Bronchial epithelial cell (primary cell): Measurements from ENCODE around the gene GMPR. TPM values are rescaled to one million over a fixed set of nuclear protein-coding genes. Genes with fewer than 3 reads are reported as not detected.

Experiments used
- DNase-seq: peaks from one replicate; pipeline ENCODE4 v3.0.0-alpha.2; 2010; ENCODE audit warnings: low read depth
- FAIRE-seq: peaks from 2 replicates; lab custom pipeline; 2011; peaks lifted over from hg19 to GRCh38; lab: Jason Lieb, UNC
- H3K27me3 ChIP-seq: 2 replicates; pipeline ENCODE4 v1.5.1; 2011; ENCODE audit warnings: low read length; ENCODE audit not compliant: control insufficient read depth, insufficient read depth
- H3K36me3 ChIP-seq: 2 replicates; pipeline ENCODE4 v1.5.1; 2011; ENCODE audit warnings: low read length; ENCODE audit not compliant: control insufficient read depth, insufficient read depth
- H3K4me3 ChIP-seq: 2 replicates; pipeline ENCODE4 v1.5.1; 2011; ENCODE audit warnings: mild to moderate bottlenecking, low read depth, low read length, control low read depth
- CTCF ChIP-seq: IDR thresholded peaks from 2 replicates; pipeline ENCODE4 v1.5.1; 2011; ENCODE audit warnings: mild to moderate bottlenecking, moderate library complexity, low read length, control low read depth, inconsistent platforms; ENCODE audit not compliant: insufficient read depth, severe bottlenecking
- total RNA-seq: library from RNA; depleted of rRNA; stranded (reverse); fragments of >200 nt; gene quantifications from 2 replicates; pipeline ENCODE4 v1.2.1, GENCODE V29; 2014

Gene GMPR
- total RNA-seq, 1 donor from 2014 or later: 0.53 TPM

- Histone ChIP-seq H3K27me3 (no peaks in the 10 kb centered on the region), H3K4me3 (peak overlapping the region; percentile 40), H3K36me3 (no peaks in the 10 kb centered on the region)
- peak; percentile 26 for TF ChIP-seq CTCF
- no peak for FAIRE-seq
- DNase-seq: no peak
These were observed 793 bp downstream of the GMPR start for GRCh38 chr6:16238963-16239797.

GRCh38 chr6:16239798-16240123 is 1.4 kb downstream of the GMPR start:
- Histone ChIP-seq H3K4me3 (no peak overlapping the region), H3K36me3 (no peaks in the 10 kb centered on the region), H3K27me3 (no peaks in the 10 kb centered on the region)
- DNase-seq (no peak), FAIRE-seq (no peak)
- no peak for TF ChIP-seq CTCF

- no peak for TF ChIP-seq CTCF
- H3K27me3 ChIP-seq: no peaks in the 10 kb centered on the region
- H3K4me3 ChIP-seq: no peak overlapping the region
- FAIRE-seq (no peak), DNase-seq (no peak)
- no peaks in the 10 kb centered on the region for H3K36me3 ChIP-seq
These were observed 2.4 kb downstream of the GMPR start for GRCh38 chr6:16240589-16241320.

GRCh38 chr6:16241321-16241689 is 2.9 kb downstream of the GMPR start:
- FAIRE-seq (no peak), DNase-seq (no peak)
- no peak for TF ChIP-seq CTCF
- H3K36me3 ChIP-seq: no peaks in the 10 kb centered on the region
- H3K27me3 ChIP-seq: no peaks in the 10 kb centered on the region
- H3K4me3 ChIP-seq: no peak overlapping the region

GRCh38 chr6:16243055-16243454 is 4.7 kb downstream of the GMPR start:
- TF ChIP-seq CTCF: no peak
- FAIRE-seq (no peak), DNase-seq (peak; percentile 76)
- no peak overlapping the region for H3K4me3 ChIP-seq
- no peaks in the 10 kb centered on the region for H3K36me3 ChIP-seq
- no peaks in the 10 kb centered on the region for H3K27me3 ChIP-seq
